ENCODE measurements around the gene CENPP.

CENPP gene

GRCh38 chr9:92638621-92639101 is 312.9 kb downstream of the CENPP start:
- TF ChIP-seq CTCF (IDR thresholded peaks at IDR 0.05; ENCODE audit: insufficient read depth, low read length, poor library complexity, severe bottlenecking) = no peak
- Histone ChIP-seq H3K4me3 (replicated peaks; ENCODE audit: low read depth, low read length) (no peak overlapping the region), H3K36me3 (ENCODE audit: control insufficient read depth, insufficient read depth, low read length) (peaks cover 40% of the 10 kb centered on the region), H3K27me3 (replicated peaks; ENCODE audit: control insufficient read depth, insufficient read depth, low read length) (no peaks in the 10 kb centered on the region)
- DNase-seq (ENCODE audit: extremely low read depth, insufficient read length) = no peak

GRCh38 chr9:92639124-92639523 is 313.4 kb downstream of the CENPP start:
- no peak overlapping the region for H3K4me3 ChIP-seq (replicated peaks; ENCODE audit: low read depth, low read length)
- no peaks in the 10 kb centered on the region for H3K27me3 ChIP-seq (replicated peaks; ENCODE audit: control insufficient read depth, insufficient read depth, low read length)
- no peak for TF ChIP-seq CTCF (IDR thresholded peaks at IDR 0.05; ENCODE audit: insufficient read depth, low read length, poor library complexity, severe bottlenecking)
- no peak for DNase-seq (ENCODE audit: extremely low read depth, insufficient read length)
- H3K36me3 ChIP-seq (ENCODE audit: control insufficient read depth, insufficient read depth, low read length) = peaks cover 38% of the 10 kb centered on the region

- no peak for TF ChIP-seq CTCF (IDR thresholded peaks at IDR 0.05; ENCODE audit: insufficient read depth, low read length, poor library complexity, severe bottlenecking)
- Histone ChIP-seq H3K27me3 (replicated peaks; ENCODE audit: control insufficient read depth, insufficient read depth, low read length) (no peaks in the 10 kb centered on the region), H3K36me3 (ENCODE audit: control insufficient read depth, insufficient read depth, low read length) (peaks cover 39% of the 10 kb centered on the region), H3K4me3 (replicated peaks; ENCODE audit: low read depth, low read length) (no peak overlapping the region)
- DNase-seq (ENCODE audit: extremely low read depth, insufficient read length) = no peak
These were observed 314.1 kb downstream of the CENPP start for GRCh38 chr9:92639791-92640271.

GRCh38 chr9:92640398-92641091 is 314.8 kb downstream of the CENPP start:
- no peak for TF ChIP-seq CTCF (IDR thresholded peaks at IDR 0.05; ENCODE audit: insufficient read depth, low read length, poor library complexity, severe bottlenecking)
- DNase-seq (ENCODE audit: extremely low read depth, insufficient read length) = no peak
- H3K4me3 ChIP-seq (replicated peaks; ENCODE audit: low read depth, low read length) = no peak overlapping the region
- peaks cover 41% of the 10 kb centered on the region for H3K36me3 ChIP-seq (ENCODE audit: control insufficient read depth, insufficient read depth, low read length)
- no peaks in the 10 kb centered on the region for H3K27me3 ChIP-seq (replicated peaks; ENCODE audit: control insufficient read depth, insufficient read depth, low read length)

- Histone ChIP-seq H3K4me3 (replicated peaks; ENCODE audit: low read depth, low read length) (no peak overlapping the region), H3K36me3 (ENCODE audit: control insufficient read depth, insufficient read depth, low read length) (peaks cover 37% of the 10 kb centered on the region), H3K27me3 (replicated peaks; ENCODE audit: control insufficient read depth, insufficient read depth, low read length) (no peaks in the 10 kb centered on the region)
- TF ChIP-seq CTCF (IDR thresholded peaks at IDR 0.05; ENCODE audit: insufficient read depth, low read length, poor library complexity, severe bottlenecking) = no peak
- no peak for DNase-seq (ENCODE audit: extremely low read depth, insufficient read length)
These were observed 315.5 kb downstream of the CENPP start for GRCh38 chr9:92641092-92641809.
